Activated CD4-positive, alpha-beta memory T cell treated with anti-CD3 and anti-CD28 coated beads, Interleukin-2, amount 10 ng/mL, durations not matched to agents 7 days and 5 days (primary cell): Measurements from ENCODE around the gene SLC26A6. TPM values are rescaled to one million over a fixed set of nuclear protein-coding genes. Genes with fewer than 3 reads are reported as not detected.

ENCODE experiments used
- CTCF ChIA-PET: fragments of 350-600 bp; sonication (Branson Sonifier 250); formaldehyde crosslinking; loops from one replicate; lab custom pipeline; 2021; ENCODE audit warnings: antibody characterized with exemption, inconsistent platforms; lab: Charles Lee
- POLR2A ChIA-PET: fragments of 350-600 bp; sonication (Branson Sonifier 250); formaldehyde crosslinking; loops from one replicate; lab custom pipeline; 2021; ENCODE audit warnings: antibody characterized with exemption; lab: Charles Lee
- DNase-seq: peaks from one replicate; pipeline ENCODE4 v3.0.0-alpha.2; 2020
- H3K27ac Mint-ChIP-seq: one replicate; pipeline ENCODE4 v1.8.0; 2021; ENCODE audit warnings: mild to moderate bottlenecking, mixed read lengths
- H3K27me3 Mint-ChIP-seq: one replicate; pipeline ENCODE4 v1.8.0; 2021; ENCODE audit warnings: mixed read lengths
- H3K36me3 Mint-ChIP-seq: one replicate; pipeline ENCODE4 v1.8.0; 2021; ENCODE audit warnings: low read depth, mixed read lengths
- H3K4me1 Mint-ChIP-seq: one replicate; pipeline ENCODE4 v1.8.0; 2021; ENCODE audit warnings: mixed read lengths
- H3K4me3 Mint-ChIP-seq: one replicate; pipeline ENCODE4 v1.8.0; 2021; ENCODE audit warnings: mild to moderate bottlenecking, mixed read lengths
- H3K9me3 Mint-ChIP-seq: one replicate; pipeline ENCODE4 v1.8.0; 2021; ENCODE audit warnings: mixed read lengths
- total RNA-seq, 2 experiments: library from RNA; stranded (reverse); gene quantifications; one replicate each; pipeline ENCODE4 v1.2.3, GENCODE V29; 2021

Gene SLC26A6
- total RNA-seq, 2 experiments from 2014 or later: 55.4 to 56.0 TPM

DNA sequence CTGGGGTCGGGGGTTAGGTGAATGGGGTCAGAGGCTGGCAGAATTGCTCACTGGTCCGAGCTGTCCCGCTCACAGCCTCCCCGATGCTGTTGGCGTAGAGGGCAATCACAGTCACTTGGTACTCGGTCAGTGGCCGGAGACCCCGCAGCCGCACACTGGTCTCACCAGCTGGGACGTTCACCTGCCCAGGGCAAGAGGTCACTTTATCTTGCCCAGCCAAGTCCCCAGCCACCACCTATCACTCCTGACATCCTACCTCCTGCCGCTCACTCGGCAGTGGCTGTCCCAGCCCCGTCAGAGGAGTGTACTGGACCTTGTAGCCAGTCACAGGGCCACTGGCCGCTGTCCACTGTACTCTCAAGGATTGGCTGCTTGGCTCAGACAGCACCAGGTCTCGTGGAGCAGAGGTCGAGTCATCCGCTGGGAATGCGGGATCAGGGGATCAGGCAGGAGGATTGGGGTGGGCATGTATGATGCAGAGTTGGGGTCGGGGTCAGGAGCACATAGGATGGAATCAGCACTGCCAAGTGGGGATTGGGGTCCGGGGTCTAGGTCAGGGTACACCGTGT is 42.7 kb downstream of the SLC26A6 start:
- Mint-ChIP-seq H3K4me3 (no peak overlapping the region), H3K4me1 (peaks cover 7% of the 10 kb centered on the region), H3K27ac (no peak overlapping the region), H3K9me3 (no peaks in the 10 kb centered on the region), H3K36me3 (no peaks in the 10 kb centered on the region), H3K27me3 (peaks cover 36% of the 10 kb centered on the region)
- ChIA-PET POLR2A (no interaction called here), CTCF (interaction anchor here (0.5 kb wide), 1 partner anchor 192 kb away, joined by 4 read pairs; no protein-coding TSS in a partner anchor)
- no peak for DNase-seq

DNA sequence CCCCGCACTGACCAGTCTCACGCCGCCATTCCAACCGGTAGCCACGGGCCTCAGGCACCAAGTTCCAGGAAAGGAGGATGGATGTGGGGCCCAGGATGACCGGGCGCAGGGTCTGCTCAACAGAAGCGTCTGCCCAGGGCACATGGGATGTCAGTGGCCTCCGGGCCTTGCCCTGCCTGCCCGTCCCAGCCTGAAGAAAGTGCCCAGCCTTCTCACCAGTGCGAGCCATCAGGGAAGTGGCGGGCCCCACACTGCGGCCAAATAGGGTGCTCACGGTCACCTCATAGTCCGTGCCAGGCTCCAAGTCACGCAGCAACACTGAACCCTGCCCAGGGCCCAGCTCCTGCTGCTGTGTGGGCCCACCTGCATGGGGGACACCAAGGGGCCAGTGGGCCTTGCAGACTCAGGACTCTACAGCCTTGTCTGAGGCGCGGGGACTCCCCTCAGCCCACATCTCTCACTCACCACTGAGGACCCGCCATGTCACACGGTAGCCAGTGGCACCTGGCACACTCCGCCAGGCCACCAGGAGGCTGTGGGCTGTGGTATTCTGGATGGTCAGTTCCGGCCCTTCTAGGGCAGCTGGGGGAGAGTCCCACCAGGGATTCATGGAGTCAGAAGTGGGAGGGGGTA is 43.3 kb downstream of the SLC26A6 start:
- Mint-ChIP-seq H3K36me3 (no peaks in the 10 kb centered on the region), H3K9me3 (no peaks in the 10 kb centered on the region), H3K4me1 (peaks cover 7% of the 10 kb centered on the region), H3K27ac (no peak overlapping the region), H3K27me3 (peaks cover 36% of the 10 kb centered on the region), H3K4me3 (no peak overlapping the region)
- CTCF ChIA-PET: interaction anchor here (0.5 kb wide), 1 partner anchor 191 kb away, joined by 4 read pairs; no protein-coding TSS in a partner anchor
- POLR2A ChIA-PET: no interaction called here
- no peak for DNase-seq

DNA sequence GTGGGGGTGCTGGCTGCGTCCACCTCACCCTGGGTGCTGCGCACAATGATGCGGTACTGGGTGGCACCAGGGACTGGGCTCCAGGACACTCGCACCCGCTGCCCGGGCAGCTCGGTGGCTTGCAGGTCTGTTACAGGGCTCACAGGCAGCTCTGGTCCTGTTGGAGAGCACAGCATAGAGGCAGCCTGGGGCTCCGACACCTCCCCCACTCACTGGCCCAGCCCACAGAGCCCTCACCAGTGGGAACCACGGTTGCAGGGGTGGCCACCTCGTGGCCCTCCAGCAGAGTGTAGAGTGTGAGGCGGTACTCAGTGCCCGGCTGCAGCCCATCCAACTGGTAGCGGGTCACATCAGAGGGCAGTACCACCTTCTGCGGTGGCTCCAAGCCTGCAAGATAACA is 43.8 kb downstream of the SLC26A6 start:
- H3K4me3 Mint-ChIP-seq: no peak overlapping the region
- CTCF ChIA-PET: no interaction called here
- peaks cover 36% of the 10 kb centered on the region for H3K27me3 Mint-ChIP-seq
- POLR2A ChIA-PET: no interaction called here
- no peak overlapping the region for H3K27ac Mint-ChIP-seq
- H3K36me3 Mint-ChIP-seq: no peaks in the 10 kb centered on the region
- peaks cover 7% of the 10 kb centered on the region for H3K4me1 Mint-ChIP-seq
- DNase-seq: no peak
- H3K9me3 Mint-ChIP-seq: no peaks in the 10 kb centered on the region

DNA sequence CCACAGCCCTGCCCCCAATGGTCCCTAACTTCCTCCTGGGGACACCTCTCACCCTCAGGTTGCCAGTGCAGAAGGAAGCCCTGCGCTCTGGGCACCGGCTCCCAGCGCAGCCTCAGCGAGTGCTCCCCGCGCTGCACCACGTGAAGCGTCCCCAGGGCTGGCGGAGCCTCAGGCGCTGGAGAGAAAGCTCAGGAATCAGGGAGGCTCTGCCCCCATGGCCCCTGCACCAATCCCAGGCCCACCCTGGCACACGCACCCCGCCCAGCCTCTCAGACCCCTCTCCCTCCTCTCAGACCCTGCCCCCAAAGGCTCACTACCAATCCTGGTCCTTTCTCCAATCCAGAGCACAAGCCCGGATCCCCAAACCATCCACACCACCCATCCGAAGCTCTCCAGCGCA is 47.0 kb downstream of the SLC26A6 start:
- no peaks in the 10 kb centered on the region for H3K36me3 Mint-ChIP-seq
- H3K9me3 Mint-ChIP-seq: no peaks in the 10 kb centered on the region
- CTCF ChIA-PET: no interaction called here
- no peak overlapping the region for H3K27ac Mint-ChIP-seq
- no peak overlapping the region for H3K4me3 Mint-ChIP-seq
- no peak for DNase-seq
- no peaks in the 10 kb centered on the region for H3K4me1 Mint-ChIP-seq
- H3K27me3 Mint-ChIP-seq: peaks cover 21% of the 10 kb centered on the region
- POLR2A ChIA-PET: no interaction called here

DNA sequence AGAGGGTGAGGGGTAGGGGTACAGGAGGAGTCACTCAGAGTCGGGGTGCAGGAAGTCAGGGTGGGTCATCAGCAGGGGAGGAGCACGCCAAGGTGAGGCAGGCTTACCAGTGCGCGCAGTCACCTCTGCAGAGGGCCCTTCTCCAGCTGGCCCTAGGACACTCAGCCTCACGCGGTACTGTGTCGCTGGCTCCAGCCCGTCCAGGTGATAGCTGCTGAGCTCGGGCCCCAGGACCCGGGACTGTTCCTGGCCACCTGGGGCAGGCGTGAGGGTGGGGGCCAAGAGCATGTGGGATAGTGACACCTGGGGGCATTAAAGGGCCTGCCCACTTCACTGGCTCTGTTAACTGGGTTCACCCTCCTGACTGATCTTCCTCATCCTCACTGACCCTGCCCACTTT is 47.6 kb downstream of the SLC26A6 start:
- peaks cover 18% of the 10 kb centered on the region for H3K27me3 Mint-ChIP-seq
- POLR2A ChIA-PET: no interaction called here
- H3K27ac Mint-ChIP-seq: no peak overlapping the region
- no peak overlapping the region for H3K4me3 Mint-ChIP-seq
- H3K9me3 Mint-ChIP-seq: no peaks in the 10 kb centered on the region
- no peaks in the 10 kb centered on the region for H3K4me1 Mint-ChIP-seq
- H3K36me3 Mint-ChIP-seq: no peaks in the 10 kb centered on the region
- no peak for DNase-seq
- CTCF ChIA-PET: no interaction called here

DNA sequence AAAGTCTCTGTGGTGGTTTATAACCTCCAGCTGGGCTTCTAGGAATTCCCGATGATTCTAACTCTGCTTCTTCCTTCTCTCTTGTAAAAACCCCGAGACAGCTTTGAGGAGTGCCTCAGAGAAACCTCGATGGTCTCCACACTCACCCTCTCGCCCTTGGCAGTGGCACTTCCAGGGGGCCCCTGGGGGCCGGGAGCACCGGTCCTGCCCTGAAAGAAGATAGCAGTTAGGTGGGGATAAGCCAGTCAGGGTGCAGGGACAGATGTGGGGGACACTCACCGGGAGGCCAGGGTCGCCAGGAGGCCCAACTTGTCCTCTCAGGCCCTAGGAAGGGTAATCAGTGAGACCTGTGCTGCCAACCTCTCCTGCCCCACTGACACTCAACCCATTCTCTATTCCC is 49.9 kb downstream of the SLC26A6 start:
- H3K36me3 Mint-ChIP-seq: no peaks in the 10 kb centered on the region
- ChIA-PET CTCF (no interaction called here), POLR2A (no interaction called here)
- no peaks in the 10 kb centered on the region for H3K4me1 Mint-ChIP-seq
- H3K9me3 Mint-ChIP-seq: no peaks in the 10 kb centered on the region
- no peak overlapping the region for H3K4me3 Mint-ChIP-seq
- DNase-seq: no peak
- no peak overlapping the region for H3K27ac Mint-ChIP-seq
- peaks cover 12% of the 10 kb centered on the region for H3K27me3 Mint-ChIP-seq

DNA sequence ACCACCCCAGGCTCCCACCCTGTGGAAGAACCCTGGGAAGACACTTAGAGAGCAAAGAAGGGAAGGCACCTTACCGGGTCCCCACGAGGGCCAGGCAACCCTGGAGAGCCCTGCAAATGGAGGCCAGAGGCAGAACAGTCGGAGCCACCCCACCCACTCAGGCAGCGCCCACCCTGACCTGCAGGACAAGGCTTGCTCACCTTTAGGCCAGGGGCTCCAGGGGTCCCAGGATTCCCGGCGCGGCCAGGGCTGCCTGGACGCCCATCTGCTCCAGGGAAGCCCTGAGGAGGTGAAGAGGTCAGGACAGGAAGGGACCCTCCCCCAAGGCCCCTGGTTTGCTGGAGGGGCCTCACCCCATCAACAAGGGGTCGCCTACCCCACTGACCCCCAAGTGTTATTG is 50.4 kb downstream of the SLC26A6 start:
- Mint-ChIP-seq H3K4me1 (no peaks in the 10 kb centered on the region), H3K9me3 (no peaks in the 10 kb centered on the region), H3K4me3 (no peak overlapping the region), H3K27ac (no peak overlapping the region), H3K27me3 (peaks cover 11% of the 10 kb centered on the region), H3K36me3 (no peaks in the 10 kb centered on the region)
- CTCF ChIA-PET: no interaction called here
- DNase-seq: no peak
- POLR2A ChIA-PET: no interaction called here

DNA sequence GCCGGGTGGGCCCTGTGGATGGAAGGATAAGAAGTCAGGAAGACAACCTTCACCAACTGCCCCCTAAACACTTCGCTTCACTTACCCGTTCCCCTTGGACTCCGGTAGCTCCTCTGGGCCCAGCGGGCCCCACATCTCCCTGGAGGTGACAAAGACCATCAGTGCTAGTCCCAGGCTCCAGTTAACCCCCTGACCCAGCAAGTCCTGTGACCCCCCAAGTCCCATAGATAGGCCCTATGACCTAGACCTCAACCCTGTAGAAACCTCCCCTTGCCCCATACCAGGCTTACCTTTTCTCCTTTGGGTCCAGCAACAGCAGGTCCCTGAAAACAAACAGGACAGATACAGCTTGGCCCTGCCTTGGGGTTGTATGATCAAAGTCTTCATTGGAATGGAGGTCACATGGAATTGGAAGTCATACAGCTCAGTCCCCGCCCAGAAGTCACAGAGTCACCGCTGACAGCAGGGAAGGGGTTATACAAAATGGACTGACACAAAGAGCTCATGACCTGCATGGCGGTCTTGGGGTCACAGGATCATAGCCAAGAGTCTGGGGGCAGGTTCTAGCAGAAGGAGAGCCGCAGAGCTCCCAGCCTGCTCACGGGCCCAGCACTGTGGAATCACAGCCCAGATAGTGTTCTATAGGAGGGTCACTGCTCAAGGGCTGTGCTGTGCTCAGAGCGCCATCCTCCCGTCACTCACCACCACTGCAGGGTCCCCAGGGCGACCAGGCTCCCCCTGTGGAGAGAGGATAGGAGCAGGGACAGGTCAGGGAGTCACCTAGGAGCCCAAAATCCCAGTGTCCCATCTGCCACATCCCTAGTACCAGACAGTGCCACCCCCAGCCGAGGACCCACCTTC is 53.4 kb downstream of the SLC26A6 start:
- Mint-ChIP-seq H3K9me3 (no peaks in the 10 kb centered on the region), H3K4me1 (no peaks in the 10 kb centered on the region), H3K36me3 (no peaks in the 10 kb centered on the region), H3K27me3 (no peaks in the 10 kb centered on the region), H3K4me3 (no peak overlapping the region), H3K27ac (no peak overlapping the region)
- DNase-seq: no peak
- POLR2A ChIA-PET: no interaction called here
- CTCF ChIA-PET: no interaction called here

DNA sequence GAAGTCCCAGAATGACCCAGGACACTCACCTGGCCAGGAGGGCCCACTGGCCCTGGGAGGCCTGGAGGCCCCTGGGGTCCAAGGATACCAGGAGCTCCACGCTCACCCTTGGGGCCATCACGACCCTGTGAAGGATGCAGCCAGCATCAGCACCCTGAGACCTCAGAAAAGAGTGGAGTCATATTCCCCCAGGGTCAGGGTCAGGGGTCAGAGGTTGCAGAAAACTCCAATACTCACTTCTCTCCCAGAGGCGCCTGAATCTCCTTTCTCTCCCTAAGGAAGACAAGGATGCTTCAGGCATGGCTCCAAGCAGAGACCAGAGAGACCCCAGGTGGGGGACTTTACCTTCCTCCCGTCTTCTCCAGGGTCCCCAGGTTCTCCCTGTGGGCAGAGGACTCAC is 58.6 kb downstream of the SLC26A6 start:
- Mint-ChIP-seq H3K4me3 (no peak overlapping the region), H3K36me3 (no peaks in the 10 kb centered on the region), H3K9me3 (no peaks in the 10 kb centered on the region), H3K4me1 (no peaks in the 10 kb centered on the region), H3K27me3 (no peaks in the 10 kb centered on the region), H3K27ac (no peak overlapping the region)
- POLR2A ChIA-PET: no interaction called here
- no peak for DNase-seq
- CTCF ChIA-PET: no interaction called here

Other genes starting within 250 kb of the SLC26A6 start
- gene PLXNB1, start 205.4 kb downstream of the SLC26A6 start, total RNA-seq: 1 to 10 TPM; 1.7 to 1.9 TPM
- 10 to 100 TPM; 14.9 to 17.5 TPM for gene CCDC51, start 195.3 kb downstream of the SLC26A6 start, total RNA-seq
- gene TMA7, start 195.2 kb downstream of the SLC26A6 start, total RNA-seq: 100 to 1,000 TPM; 240 to 241 TPM
- gene ATRIP, start 188.7 kb downstream of the SLC26A6 start, total RNA-seq: 10 to 100 TPM; 13.4 to 15.2 TPM
- gene SHISA5, start 131.3 kb downstream of the SLC26A6 start, total RNA-seq: 100 to 1,000 TPM; 336 to 337 TPM
- gene PFKFB4, start 78.7 kb downstream of the SLC26A6 start, total RNA-seq: 10 to 100 TPM; 33.3 to 34.4 TPM
- gene UCN2, start 71.7 kb downstream of the SLC26A6 start, total RNA-seq: not detected
- gene COL7A1, start 40.1 kb downstream of the SLC26A6 start, total RNA-seq: 1 to 10 TPM in 1 of 2 experiments, under 1 TPM in 1; 0.40 to 1.4 TPM
- 100 to 1,000 TPM; 167 to 170 TPM for gene UQCRC1, start 25.8 kb downstream of the SLC26A6 start, total RNA-seq
- gene TMEM89, start 13.7 kb downstream of the SLC26A6 start, total RNA-seq: not detected
- gene CELSR3, start 27.4 kb upstream of the SLC26A6 start, total RNA-seq: 1 to 10 TPM; 7.2 to 8.0 TPM
- gene NCKIPSD, start 50.5 kb upstream of the SLC26A6 start, total RNA-seq: 10 to 100 TPM; 33.4 to 37.2 TPM
- 10 to 100 TPM; 52.7 to 57.8 TPM for gene IP6K2, start 81.8 kb upstream of the SLC26A6 start, total RNA-seq
- gene PRKAR2A, start 212.4 kb upstream of the SLC26A6 start, total RNA-seq: 10 to 100 TPM; 28.3 to 29.7 TPM